NK-92 (cell line): ENCODE data around the gene NUTM2E.
"Not testable (repeated sequence)": the region's sequence is repeated elsewhere in the genome, so short reads cannot be mapped to it uniquely, and the experiment has no call there.

Experiments
- DNase-seq: peaks from one replicate; lab custom pipeline; 2025; ENCODE audit not compliant: unreplicated experiment; lab: John Stamatoyannopoulos, UW

NUTM2E gene

GRCh38 chr10:79826496-79827215 lies at the start of gene NUTM2E:
Gene NUTM2E, plus strand, starts transcription at chr10:79826739. Its CDS starts 15,002 bp downstream, at chr10:79841741.
- DNase-seq: not testable (repeated sequence)

GRCh38 chr10:79777997-79778396 lies 48.5 kb upstream of the NUTM2E start:
- not testable (repeated sequence) for DNase-seq

GRCh38 chr10:79779310-79779938 lies 47.1 kb upstream of the NUTM2E start:
- DNase-seq: not testable (repeated sequence)

- not testable (repeated sequence) for DNase-seq
These were observed 46.5 kb upstream of the NUTM2E start for GRCh38 chr10:79779992-79780391.

- DNase-seq: not testable (repeated sequence)
These were observed 45.0 kb upstream of the NUTM2E start for GRCh38 chr10:79781584-79781983.

GRCh38 chr10:79787455-79787952 lies 39.0 kb upstream of the NUTM2E start:
- DNase-seq: not testable (repeated sequence)

GRCh38 chr10:79789351-79789750 lies 37.2 kb upstream of the NUTM2E start:
- not testable (repeated sequence) for DNase-seq

- not testable (repeated sequence) for DNase-seq
These were observed 34.5 kb upstream of the NUTM2E start for GRCh38 chr10:79791906-79792517.

GRCh38 chr10:79799337-79799736 lies 27.2 kb upstream of the NUTM2E start:
- not testable (repeated sequence) for DNase-seq

- not testable (repeated sequence) for DNase-seq
These were observed 20.7 kb upstream of the NUTM2E start for GRCh38 chr10:79805857-79806256.

GRCh38 chr10:79811895-79812294 lies 14.6 kb upstream of the NUTM2E start:
- not testable (repeated sequence) for DNase-seq

GRCh38 chr10:79816290-79816689 lies 10.2 kb upstream of the NUTM2E start:
- DNase-seq: not testable (repeated sequence)

- not testable (repeated sequence) for DNase-seq
These were observed 3.2 kb upstream of the NUTM2E start for GRCh38 chr10:79823387-79823786.

- DNase-seq: not testable (repeated sequence)
These were observed 940 bp upstream of the NUTM2E start for GRCh38 chr10:79825587-79826011.

GRCh38 chr10:79826131-79826495 lies 426 bp upstream of the NUTM2E start:
- not testable (repeated sequence) for DNase-seq

GRCh38 chr10:79833833-79834232 lies 7.3 kb downstream of the NUTM2E start:
- not testable (repeated sequence) for DNase-seq

- not testable (repeated sequence) for DNase-seq
These were observed 9.4 kb downstream of the NUTM2E start for GRCh38 chr10:79835891-79836290.

- not testable (repeated sequence) for DNase-seq
These were observed 10.4 kb downstream of the NUTM2E start for GRCh38 chr10:79836891-79837290.

- DNase-seq: not testable (repeated sequence)
These were observed 11.9 kb downstream of the NUTM2E start for GRCh38 chr10:79838441-79838840.

- not testable (repeated sequence) for DNase-seq
These were observed 26.8 kb downstream of the NUTM2E start for GRCh38 chr10:79853191-79853854.

- not testable (repeated sequence) for DNase-seq
These were observed 35.7 kb downstream of the NUTM2E start for GRCh38 chr10:79862269-79862668.
